C4-2B (cell line): Measurements from ENCODE around the gene GPBAR1.

Source experiments
- CTCF ChIP-seq: fragments of 450-650 bp; conservative IDR thresholded peaks from 2 replicates; pipeline ENCODE4 v1.5.1; 2017; ENCODE audit warnings: mild to moderate bottlenecking
- ZFX ChIP-seq: fragments of 450-650 bp; IDR thresholded peaks from 2 replicates; pipeline ENCODE4 v1.6.1; 2017

GRCh38 chr2:218290316-218291261 is 29.8 kb downstream of the GPBAR1 start:
- TF ChIP-seq CTCF (no peak), ZFX (no peak)
